Activated CD8-positive, alpha-beta memory T cell treated with anti-CD3 and anti-CD28 coated beads, Interleukin-2, amount 10 ng/mL, durations not matched to agents 7 days and 5 days (primary cell): Measurements from ENCODE around the gene BBX. TPM values are rescaled to one million over a fixed set of nuclear protein-coding genes. Genes with fewer than 3 reads are reported as not detected.
"Not testable (repeated sequence)": the region's sequence is repeated elsewhere in the genome, so short reads cannot be mapped to it uniquely, and the experiment has no call there.

ENCODE experiments used
- ATAC-seq: fragments of 150-1000 bp; cut with Tn5 transposase; one replicate; pipeline ENCODE4 v1.10.0; 2021; ENCODE audit warnings: moderate library complexity
- CTCF ChIA-PET: fragments of 350-600 bp; sonication (Branson Sonifier 250); formaldehyde crosslinking; loops from one replicate; lab custom pipeline; 2021; ENCODE audit warnings: antibody characterized with exemption; lab: Charles Lee
- DNase-seq: peaks from one replicate; pipeline ENCODE4 v3.0.0-alpha.2; 2020
- H3K27ac Mint-ChIP-seq: one replicate; pipeline ENCODE4 v1.8.0; 2021; ENCODE audit warnings: mild to moderate bottlenecking, mixed read lengths
- H3K27me3 Mint-ChIP-seq: one replicate; pipeline ENCODE4 v1.8.0; 2021; ENCODE audit warnings: mixed read lengths
- H3K36me3 Mint-ChIP-seq: one replicate; pipeline ENCODE4 v1.8.0; 2021; ENCODE audit warnings: mild to moderate bottlenecking, mixed read lengths
- H3K4me1 Mint-ChIP-seq: one replicate; pipeline ENCODE4 v1.8.0; 2021; ENCODE audit warnings: mixed read lengths
- H3K4me3 Mint-ChIP-seq: one replicate; pipeline ENCODE4 v1.8.0; 2021; ENCODE audit warnings: mild to moderate bottlenecking, moderate library complexity, mixed read lengths
- H3K9me3 Mint-ChIP-seq: one replicate; pipeline ENCODE4 v1.8.0; 2022; ENCODE audit warnings: low read depth, mixed read lengths
- total RNA-seq, 2 experiments: library from RNA; stranded (reverse); gene quantifications; one replicate each; pipeline ENCODE4 v1.2.3, GENCODE V29; 2021

The BBX gene
- total RNA-seq, 2 experiments from 2014 or later: 37.0 to 39.4 TPM

- CTCF ChIA-PET: no interaction called here
- Mint-ChIP-seq H3K36me3 (no peaks in the 10 kb centered on the region), H3K4me3 (no peak overlapping the region), H3K4me1 (no peaks in the 10 kb centered on the region), H3K27me3 (peaks cover 9% of the 10 kb centered on the region), H3K27ac (no peak overlapping the region), H3K9me3 (no peaks in the 10 kb centered on the region)
- no peak for DNase-seq
- ATAC-seq: no peak
These were observed 304.0 kb downstream of the BBX start for GRCh38 chr3:107826727-107827126.

- no peak overlapping the region for H3K27ac Mint-ChIP-seq
- CTCF ChIA-PET: no interaction called here
- no peak for ATAC-seq
- H3K4me3 Mint-ChIP-seq: no peak overlapping the region
- no peaks in the 10 kb centered on the region for H3K4me1 Mint-ChIP-seq
- no peaks in the 10 kb centered on the region for H3K27me3 Mint-ChIP-seq
- DNase-seq: no peak
- no peaks in the 10 kb centered on the region for H3K36me3 Mint-ChIP-seq
- H3K9me3 Mint-ChIP-seq: no peaks in the 10 kb centered on the region
These were observed 306.4 kb downstream of the BBX start for GRCh38 chr3:107829185-107829584.

- Mint-ChIP-seq H3K27me3 (no peaks in the 10 kb centered on the region), H3K27ac (no peak overlapping the region), H3K4me1 (no peaks in the 10 kb centered on the region), H3K4me3 (no peak overlapping the region), H3K9me3 (no peaks in the 10 kb centered on the region), H3K36me3 (no peaks in the 10 kb centered on the region)
- CTCF ChIA-PET: no interaction called here
- ATAC-seq: no peak
- DNase-seq: no peak
These were observed 308.8 kb downstream of the BBX start for GRCh38 chr3:107831590-107831989.

GRCh38 chr3:107833043-107833442 lies 310.3 kb downstream of the BBX start:
- no peaks in the 10 kb centered on the region for H3K27me3 Mint-ChIP-seq

GRCh38 chr3:107833722-107834416 lies 311.1 kb downstream of the BBX start:
- no peaks in the 10 kb centered on the region for H3K36me3 Mint-ChIP-seq
- CTCF ChIA-PET: interaction anchor here (1.1 kb wide), 1 partner anchor 30 kb away, joined by 3 read pairs; no protein-coding TSS in a partner anchor
- no peaks in the 10 kb centered on the region for H3K27me3 Mint-ChIP-seq

More at GRCh38 chr3:107833043-107833442, 310.3 kb downstream of the BBX start:
- H3K4me1 Mint-ChIP-seq: no peaks in the 10 kb centered on the region
- no peaks in the 10 kb centered on the region for H3K9me3 Mint-ChIP-seq
- no peak overlapping the region for H3K4me3 Mint-ChIP-seq
- ATAC-seq (no peak), DNase-seq (no peak)
- H3K27ac Mint-ChIP-seq: no peak overlapping the region
- CTCF ChIA-PET: interaction anchor here (1.1 kb wide), 1 partner anchor 30 kb away, joined by 3 read pairs; no protein-coding TSS in a partner anchor
- H3K36me3 Mint-ChIP-seq: no peaks in the 10 kb centered on the region

GRCh38 chr3:107835001-107835400 lies 312.2 kb downstream of the BBX start:
- not testable (repeated sequence) for H3K4me1 Mint-ChIP-seq, DNase-seq, H3K27ac Mint-ChIP-seq, H3K4me3 Mint-ChIP-seq, H3K36me3 Mint-ChIP-seq, ATAC-seq, H3K9me3 Mint-ChIP-seq, H3K27me3 Mint-ChIP-seq
- CTCF ChIA-PET: interaction anchor here (0.8 to 1.6 kb wide), 2 partner anchors 24 to 93 kb away, joined by 3 to 4 read pairs; no protein-coding TSS in a partner anchor

More at GRCh38 chr3:107833722-107834416, 311.1 kb downstream of the BBX start:
- DNase-seq (no peak), ATAC-seq (no peak)
- no peak overlapping the region for H3K4me3 Mint-ChIP-seq
- no peak overlapping the region for H3K27ac Mint-ChIP-seq
- no peaks in the 10 kb centered on the region for H3K4me1 Mint-ChIP-seq
- H3K9me3 Mint-ChIP-seq: no peaks in the 10 kb centered on the region

GRCh38 chr3:107837895-107838612 lies 315.3 kb downstream of the BBX start:
- no peaks in the 10 kb centered on the region for H3K36me3 Mint-ChIP-seq
- ATAC-seq: no peak
- no peaks in the 10 kb centered on the region for H3K27me3 Mint-ChIP-seq
- no peak for DNase-seq
- CTCF ChIA-PET: no interaction called here
- H3K4me1 Mint-ChIP-seq: no peaks in the 10 kb centered on the region
- H3K9me3 Mint-ChIP-seq: no peaks in the 10 kb centered on the region
- H3K4me3 Mint-ChIP-seq: no peak overlapping the region
- H3K27ac Mint-ChIP-seq: no peak overlapping the region

GRCh38 chr3:107841831-107842230 lies 319.1 kb downstream of the BBX start:
- peaks cover 2% of the 10 kb centered on the region for H3K27me3 Mint-ChIP-seq
- ATAC-seq (no peak), DNase-seq (no peak)
- H3K36me3 Mint-ChIP-seq: no peaks in the 10 kb centered on the region
- CTCF ChIA-PET: interaction anchor here (1.1 kb wide), 1 partner anchor 166 kb away, joined by 3 read pairs; no protein-coding TSS in a partner anchor
- H3K4me3 Mint-ChIP-seq: no peak overlapping the region
- no peaks in the 10 kb centered on the region for H3K9me3 Mint-ChIP-seq
- H3K4me1 Mint-ChIP-seq: no peaks in the 10 kb centered on the region
- no peak overlapping the region for H3K27ac Mint-ChIP-seq

- Mint-ChIP-seq H3K9me3 (no peaks in the 10 kb centered on the region), H3K36me3 (no peaks in the 10 kb centered on the region), H3K4me1 (no peaks in the 10 kb centered on the region), H3K27me3 (peaks cover 2% of the 10 kb centered on the region), H3K27ac (no peak overlapping the region), H3K4me3 (no peak overlapping the region)
- CTCF ChIA-PET: no interaction called here
- DNase-seq (no peak), ATAC-seq (no peak)
These were observed 320.2 kb downstream of the BBX start for GRCh38 chr3:107842940-107843339.

GRCh38 chr3:107845380-107846278 lies 322.9 kb downstream of the BBX start:
- no peaks in the 10 kb centered on the region for H3K36me3 Mint-ChIP-seq
- no peaks in the 10 kb centered on the region for H3K9me3 Mint-ChIP-seq
- no peak for ATAC-seq
- no peak overlapping the region for H3K27ac Mint-ChIP-seq
- H3K4me1 Mint-ChIP-seq: peaks cover 1% of the 10 kb centered on the region
- DNase-seq: no peak
- no peak overlapping the region for H3K4me3 Mint-ChIP-seq
- CTCF ChIA-PET: interaction anchor here (0.9 to 1.7 kb wide), 6 partner anchors 10 to 609 kb away, joined by 3 to 11 read pairs (median 4); no protein-coding TSS in a partner anchor
- peaks cover 8% of the 10 kb centered on the region for H3K27me3 Mint-ChIP-seq

GRCh38 chr3:107846279-107846852 lies 323.6 kb downstream of the BBX start:
- Mint-ChIP-seq H3K4me3 (no peak overlapping the region), H3K36me3 (no peaks in the 10 kb centered on the region), H3K9me3 (no peaks in the 10 kb centered on the region), H3K27ac (no peak overlapping the region), H3K27me3 (peaks cover 12% of the 10 kb centered on the region), H3K4me1 (peaks cover 5% of the 10 kb centered on the region)
- ATAC-seq (peak; percentile 42), DNase-seq (peak; percentile 45)
- CTCF ChIA-PET: interaction anchor here (0.9 to 1.7 kb wide), 6 partner anchors 9 to 610 kb away, joined by 3 to 11 read pairs (median 4); no protein-coding TSS in a partner anchor

- ATAC-seq (no peak), DNase-seq (no peak)
- H3K27ac Mint-ChIP-seq: no peak overlapping the region
- CTCF ChIA-PET: interaction anchor here (1.3 kb wide), 1 partner anchor 187 kb away, joined by 4 read pairs; no protein-coding TSS in a partner anchor
- peaks cover 5% of the 10 kb centered on the region for H3K4me1 Mint-ChIP-seq
- H3K4me3 Mint-ChIP-seq: no peak overlapping the region
- H3K36me3 Mint-ChIP-seq: no peaks in the 10 kb centered on the region
- no peaks in the 10 kb centered on the region for H3K9me3 Mint-ChIP-seq
- peaks cover 12% of the 10 kb centered on the region for H3K27me3 Mint-ChIP-seq
These were observed 325.0 kb downstream of the BBX start for GRCh38 chr3:107847791-107848190.
